VCaP (cell line): ENCODE measurements around the gene ERMARD.

ENCODE experiments used
- H3K27ac ChIP-seq: fragments of 450-650 bp; 2 replicates; pipeline ENCODE4 v1.5.1; 2017
- TF ChIP-seq, protein P1 (sequence below): fragments of 450-650 bp; conservative IDR thresholded peaks from 2 replicates; pipeline ENCODE4 v1.5.1; 2017; ENCODE audit warnings: mild to moderate bottlenecking, moderate library complexity

The ERMARD gene

DNA sequence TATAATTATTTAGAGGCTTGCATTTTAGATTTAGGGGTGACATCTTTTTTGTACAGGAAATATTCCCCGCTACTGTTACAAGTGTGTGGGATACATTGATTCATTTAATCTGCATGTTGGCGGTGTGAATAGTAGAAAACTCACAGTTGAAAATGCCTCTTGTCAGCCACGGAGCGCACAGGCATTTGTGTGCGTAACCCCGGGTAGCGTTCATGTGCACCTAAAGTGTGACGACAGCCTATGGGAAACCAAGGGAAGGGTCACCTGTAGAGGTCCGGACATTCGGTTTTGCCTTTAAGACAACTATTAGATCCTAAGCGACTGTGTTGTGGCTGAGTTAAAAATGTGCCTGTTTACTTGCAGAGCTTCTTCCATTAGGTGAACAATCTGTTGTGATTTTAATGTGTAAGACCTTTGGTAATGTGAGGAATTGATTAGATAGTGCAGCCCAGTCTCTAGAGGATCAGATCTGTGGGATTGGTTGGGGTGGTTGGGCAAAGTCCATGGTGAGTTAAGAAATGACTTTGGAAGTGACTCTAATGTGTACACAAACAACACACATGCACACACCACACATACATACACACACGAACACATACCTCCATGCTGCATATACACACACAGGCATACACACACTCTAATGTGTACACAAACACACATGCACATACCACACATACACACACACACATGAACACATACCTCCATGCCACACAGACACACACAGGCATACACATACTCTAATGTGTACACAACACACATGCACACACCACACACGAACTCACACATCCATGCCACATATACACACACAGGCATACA lies 15.7 kb downstream of the ERMARD start:
- TF ChIP-seq, protein P1, sequence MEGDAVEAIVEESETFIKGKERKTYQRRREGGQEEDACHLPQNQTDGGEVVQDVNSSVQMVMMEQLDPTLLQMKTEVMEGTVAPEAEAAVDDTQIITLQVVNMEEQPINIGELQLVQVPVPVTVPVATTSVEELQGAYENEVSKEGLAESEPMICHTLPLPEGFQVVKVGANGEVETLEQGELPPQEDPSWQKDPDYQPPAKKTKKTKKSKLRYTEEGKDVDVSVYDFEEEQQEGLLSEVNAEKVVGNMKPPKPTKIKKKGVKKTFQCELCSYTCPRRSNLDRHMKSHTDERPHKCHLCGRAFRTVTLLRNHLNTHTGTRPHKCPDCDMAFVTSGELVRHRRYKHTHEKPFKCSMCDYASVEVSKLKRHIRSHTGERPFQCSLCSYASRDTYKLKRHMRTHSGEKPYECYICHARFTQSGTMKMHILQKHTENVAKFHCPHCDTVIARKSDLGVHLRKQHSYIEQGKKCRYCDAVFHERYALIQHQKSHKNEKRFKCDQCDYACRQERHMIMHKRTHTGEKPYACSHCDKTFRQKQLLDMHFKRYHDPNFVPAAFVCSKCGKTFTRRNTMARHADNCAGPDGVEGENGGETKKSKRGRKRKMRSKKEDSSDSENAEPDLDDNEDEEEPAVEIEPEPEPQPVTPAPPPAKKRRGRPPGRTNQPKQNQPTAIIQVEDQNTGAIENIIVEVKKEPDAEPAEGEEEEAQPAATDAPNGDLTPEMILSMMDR: no peak
- no peak overlapping the region for H3K27ac ChIP-seq

DNA sequence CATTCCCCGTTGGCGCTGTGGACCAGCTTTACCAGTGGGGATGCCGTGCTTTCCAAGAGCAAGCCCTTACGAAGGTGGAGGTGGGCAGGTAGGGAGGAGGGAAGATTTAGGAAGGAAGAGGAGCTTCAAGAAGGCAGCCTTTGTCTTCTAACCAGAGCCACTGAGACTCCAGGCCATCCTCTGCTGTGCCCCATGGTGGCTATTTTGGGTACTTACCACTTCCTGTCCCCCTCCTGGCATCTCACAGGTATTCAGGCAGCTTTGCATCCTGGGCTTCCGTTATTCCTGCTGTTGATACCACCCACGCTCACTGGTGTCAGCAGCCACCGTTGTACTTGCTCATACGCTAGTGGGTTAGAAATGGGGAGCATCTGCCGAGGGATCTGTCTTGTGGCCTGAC lies 22.9 kb downstream of the ERMARD start:
- TF ChIP-seq, protein P1: no peak
- no peak overlapping the region for H3K27ac ChIP-seq

DNA sequence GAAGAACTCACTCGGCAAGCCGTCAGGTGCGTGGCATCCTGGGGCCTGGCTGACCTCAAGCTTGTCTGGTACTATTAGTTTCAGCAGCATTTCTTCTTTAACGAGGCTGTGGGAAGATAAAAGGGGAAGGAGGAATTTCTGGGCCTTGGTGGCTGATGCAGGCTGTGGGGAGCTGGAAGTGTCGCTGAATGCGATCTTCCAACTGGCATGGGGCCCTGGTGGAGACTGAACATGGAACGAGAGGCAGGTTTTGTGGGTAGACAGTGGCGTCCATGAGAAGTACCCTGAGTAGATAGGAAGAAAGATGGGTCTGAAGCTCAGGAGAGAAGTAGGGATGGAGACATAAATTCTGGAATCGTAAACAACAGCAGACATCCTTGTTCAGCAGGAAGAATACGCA lies 23.9 kb downstream of the ERMARD start:
- TF ChIP-seq, protein P1: no peak
- no peak overlapping the region for H3K27ac ChIP-seq

DNA sequence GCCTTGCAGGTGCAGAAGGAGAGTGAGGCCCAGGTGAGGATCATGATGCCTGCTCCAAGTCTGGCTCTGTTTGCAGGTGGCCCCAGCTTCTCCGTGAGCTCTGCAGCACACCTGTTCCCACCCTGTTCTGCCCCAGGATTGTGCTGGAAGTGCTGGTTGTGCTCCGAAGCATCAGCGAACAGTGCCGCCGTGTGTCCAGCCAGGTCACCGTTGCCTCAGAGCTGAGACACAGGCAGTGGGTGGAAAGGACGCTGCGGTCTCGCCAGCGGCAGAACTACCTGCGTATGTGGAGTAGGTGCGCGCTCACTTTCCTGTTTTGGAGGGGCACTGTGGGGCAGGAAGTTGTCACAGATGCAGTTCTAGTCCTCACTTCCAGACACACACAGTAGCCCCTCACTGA lies 25.0 kb downstream of the ERMARD start:
- no peak overlapping the region for H3K27ac ChIP-seq
- TF ChIP-seq, protein P1: no peak

DNA sequence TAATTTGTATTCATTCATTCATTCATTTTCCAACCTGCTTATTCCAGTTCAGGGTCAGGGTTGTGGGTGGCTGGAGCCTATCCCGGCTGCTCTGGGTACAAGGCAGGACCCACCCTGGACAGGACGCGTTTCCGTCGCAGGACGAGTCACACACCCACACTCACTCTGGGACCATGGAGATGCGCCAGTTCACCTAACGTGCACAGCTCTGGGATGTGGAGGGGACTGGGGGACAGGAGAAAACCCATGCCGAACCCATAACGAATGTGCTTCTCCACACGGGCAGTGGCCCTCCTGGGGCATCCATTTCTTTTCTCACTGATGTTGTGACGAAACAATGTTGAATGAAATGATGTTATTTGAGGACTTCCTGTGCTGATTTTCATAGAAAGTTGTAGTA lies 26.5 kb downstream of the ERMARD start:
- TF ChIP-seq, protein P1: no peak
- no peak overlapping the region for H3K27ac ChIP-seq

DNA sequence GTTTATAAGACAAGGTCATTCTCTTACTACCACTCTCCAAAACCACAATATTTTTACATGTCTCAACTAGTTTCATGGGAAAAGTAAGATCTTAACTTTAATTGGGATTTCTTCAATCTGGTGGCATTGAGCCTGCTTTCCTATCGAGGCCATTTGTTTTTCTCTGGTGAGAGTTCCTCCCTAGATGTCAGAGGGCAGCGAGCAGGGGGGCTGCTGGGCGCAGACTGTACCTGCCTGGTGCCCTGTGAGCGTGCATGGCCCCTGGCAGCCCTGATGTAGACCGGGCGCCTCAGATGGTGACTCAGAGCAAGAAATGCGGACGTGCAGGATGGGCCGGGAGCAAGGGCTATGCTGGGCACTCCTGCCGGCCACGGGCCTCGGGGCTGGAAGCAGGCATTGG lies 27.2 kb downstream of the ERMARD start:
- H3K27ac ChIP-seq: no peak overlapping the region
- TF ChIP-seq, protein P1: no peak

DNA sequence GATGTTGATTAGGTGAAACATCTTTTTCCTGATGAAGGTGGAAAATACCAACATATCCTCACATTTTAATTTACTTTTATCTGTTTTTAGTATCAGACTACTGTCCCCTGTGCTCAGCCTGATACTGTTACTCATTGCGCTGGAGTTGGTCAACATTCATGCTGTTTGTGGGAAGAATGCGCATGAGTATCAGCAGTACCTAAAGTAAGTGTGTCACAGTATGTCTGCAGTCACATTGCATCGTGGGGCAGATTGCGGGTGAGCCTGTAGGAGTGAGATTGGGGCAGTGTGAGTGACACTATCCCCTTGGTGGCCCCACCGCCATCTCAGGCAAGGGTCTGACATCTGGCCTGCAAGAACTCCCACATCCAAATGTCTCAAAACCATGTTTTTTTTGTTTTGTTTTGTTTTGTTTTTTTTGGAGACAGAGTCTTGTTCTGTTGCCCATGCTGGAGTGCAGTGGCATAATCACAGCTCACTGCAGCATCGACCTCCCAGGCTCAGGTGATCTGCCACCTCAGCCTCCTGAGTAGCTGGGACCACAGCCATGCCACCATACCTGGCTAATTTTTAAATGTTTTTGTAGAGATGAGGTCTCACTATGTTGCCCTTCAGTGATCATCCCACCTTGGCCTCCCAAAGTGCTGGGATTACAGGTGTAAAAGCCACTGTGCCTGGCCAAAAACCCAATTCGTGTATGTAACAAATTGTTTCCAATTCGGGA lies 27.8 kb downstream of the ERMARD start:
- H3K27ac ChIP-seq: no peak overlapping the region
- TF ChIP-seq, protein P1: no peak
